Measurements from ENCODE around the gene CARD10.

The CARD10 gene

DNA sequence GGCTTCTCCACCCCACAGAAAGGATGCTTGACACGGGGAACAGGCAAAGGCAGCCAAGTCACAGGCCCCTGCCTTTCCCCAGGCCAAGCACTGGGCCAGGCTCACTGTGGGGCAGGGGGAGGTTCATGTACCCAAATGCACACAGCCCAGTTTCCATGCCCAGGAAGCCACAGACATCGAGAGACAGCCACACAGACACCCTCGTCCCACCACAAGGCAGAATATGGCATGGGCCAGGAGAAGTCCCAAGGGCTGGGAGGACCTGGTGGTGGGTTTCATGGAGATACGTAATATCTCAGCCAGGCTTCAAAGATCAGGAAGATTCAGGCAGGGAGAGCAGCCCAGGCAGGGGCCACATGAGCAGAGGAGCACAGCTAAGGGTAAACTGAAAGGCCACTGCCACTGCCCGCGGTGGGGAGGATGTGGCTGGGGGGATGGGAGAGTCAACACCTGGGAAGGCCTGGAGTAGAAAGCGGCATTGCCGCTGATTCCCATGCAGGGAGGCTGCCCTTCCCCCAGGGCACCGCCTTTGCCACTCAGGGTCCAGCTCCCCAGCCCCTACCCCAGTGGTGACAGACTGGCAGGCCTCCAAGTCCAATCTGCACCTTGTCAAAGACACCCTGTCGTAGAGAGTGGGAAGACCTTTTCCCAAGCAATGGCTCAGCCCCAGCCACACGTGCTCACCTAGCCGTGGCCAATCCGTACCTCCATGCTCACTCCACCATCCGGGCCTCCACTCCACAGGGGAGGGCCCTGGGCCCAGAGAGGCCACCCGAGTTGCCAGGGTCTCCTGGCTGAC is 30.7 kb downstream of the CARD10 start:
- TF ChIP-seq, protein P1, sequence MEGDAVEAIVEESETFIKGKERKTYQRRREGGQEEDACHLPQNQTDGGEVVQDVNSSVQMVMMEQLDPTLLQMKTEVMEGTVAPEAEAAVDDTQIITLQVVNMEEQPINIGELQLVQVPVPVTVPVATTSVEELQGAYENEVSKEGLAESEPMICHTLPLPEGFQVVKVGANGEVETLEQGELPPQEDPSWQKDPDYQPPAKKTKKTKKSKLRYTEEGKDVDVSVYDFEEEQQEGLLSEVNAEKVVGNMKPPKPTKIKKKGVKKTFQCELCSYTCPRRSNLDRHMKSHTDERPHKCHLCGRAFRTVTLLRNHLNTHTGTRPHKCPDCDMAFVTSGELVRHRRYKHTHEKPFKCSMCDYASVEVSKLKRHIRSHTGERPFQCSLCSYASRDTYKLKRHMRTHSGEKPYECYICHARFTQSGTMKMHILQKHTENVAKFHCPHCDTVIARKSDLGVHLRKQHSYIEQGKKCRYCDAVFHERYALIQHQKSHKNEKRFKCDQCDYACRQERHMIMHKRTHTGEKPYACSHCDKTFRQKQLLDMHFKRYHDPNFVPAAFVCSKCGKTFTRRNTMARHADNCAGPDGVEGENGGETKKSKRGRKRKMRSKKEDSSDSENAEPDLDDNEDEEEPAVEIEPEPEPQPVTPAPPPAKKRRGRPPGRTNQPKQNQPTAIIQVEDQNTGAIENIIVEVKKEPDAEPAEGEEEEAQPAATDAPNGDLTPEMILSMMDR (IDR thresholded peaks at IDR 0.05), result no peak
- no peak overlapping the region for H3K4me3 ChIP-seq
- H3K27ac ChIP-seq, result no peak overlapping the region
- no peak for DNase-seq (ENCODE audit: low spot score)

DNA sequence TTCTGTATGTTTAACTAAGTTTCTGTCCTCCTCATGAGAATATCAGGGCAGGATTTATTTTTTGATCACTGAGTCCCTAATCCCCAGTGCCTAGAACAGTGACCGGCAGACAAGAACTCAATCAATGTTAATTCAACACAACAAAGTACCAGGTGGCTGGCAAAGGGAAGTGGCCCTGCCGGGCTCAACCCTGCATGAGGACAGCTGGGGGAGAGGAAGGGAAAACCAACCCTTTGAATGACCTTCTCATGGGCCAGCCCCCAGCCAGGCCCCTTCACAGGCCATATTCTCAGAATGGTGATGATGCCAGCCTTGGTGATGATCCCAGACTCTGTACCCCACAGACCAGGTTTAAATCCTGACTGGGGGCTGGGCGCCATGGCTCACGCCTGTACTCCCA is 31.6 kb downstream of the CARD10 start:
- H3K4me3 ChIP-seq, result no peak overlapping the region
- no peak for DNase-seq (ENCODE audit: low spot score)
- TF ChIP-seq, protein P1 (IDR thresholded peaks at IDR 0.05), result no peak
- H3K27ac ChIP-seq, result no peak overlapping the region

DNA sequence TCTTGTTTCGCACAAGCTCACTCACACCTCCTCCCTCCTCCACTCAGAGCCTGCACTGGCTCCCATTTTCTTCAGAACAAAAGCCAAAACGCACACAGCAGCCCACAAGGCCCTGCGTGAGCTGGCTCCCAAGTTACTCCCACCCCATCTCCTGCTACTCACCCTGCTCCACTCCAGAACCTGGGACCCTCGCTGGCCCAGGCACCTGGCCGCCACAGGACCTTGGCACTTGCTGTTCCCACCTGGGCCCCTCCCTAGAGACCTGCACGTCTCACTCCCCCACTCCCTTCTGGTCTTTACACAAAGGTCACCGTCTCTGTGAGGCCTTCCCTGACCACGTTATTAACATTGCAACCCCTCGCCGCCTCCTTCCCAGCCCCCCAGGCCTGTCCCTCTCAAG is 32.1 kb downstream of the CARD10 start:
- TF ChIP-seq, protein P1 (IDR thresholded peaks at IDR 0.05), result no peak

DNA sequence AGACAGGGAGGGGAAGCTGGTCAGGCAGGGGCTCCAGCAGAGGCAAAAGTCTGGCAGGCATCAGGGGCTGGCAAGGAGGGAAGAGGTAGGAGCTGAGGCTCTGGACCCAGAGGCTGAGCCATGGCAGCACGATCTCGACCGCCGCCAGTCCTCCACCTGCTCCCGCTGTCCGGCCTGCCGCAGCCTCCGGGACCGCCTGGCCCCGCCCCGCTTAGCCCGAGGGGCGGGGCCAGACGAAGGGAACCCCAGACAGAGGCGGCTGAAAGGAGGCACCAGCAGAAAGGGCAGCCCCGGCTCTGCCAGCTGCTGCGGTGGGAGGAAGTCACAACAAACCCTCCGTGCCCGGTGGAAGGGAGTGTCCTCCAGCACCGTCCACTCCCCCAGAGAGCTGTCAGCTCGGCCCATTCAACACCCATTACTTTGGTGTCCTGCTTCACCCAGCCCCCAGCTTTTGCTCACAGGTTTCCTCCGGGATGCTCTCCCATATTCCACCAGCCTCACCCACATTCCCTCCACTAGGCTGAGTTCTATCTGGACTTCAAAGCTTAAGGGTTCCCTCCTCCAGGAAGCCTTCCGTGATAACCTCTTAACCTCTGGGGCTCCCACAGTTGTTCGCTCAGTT is 32.9 kb downstream of the CARD10 start, which contains the start of gene MFNG:
TSS of gene MFNG (minus strand) at position 161 of the 622 bp plus-strand sequence. CDS start 207 bp downstream, outside the sequence.
- Histone ChIP-seq H3K4me3 (peak within 1 kb of the TSS; percentile 64), H3K27ac (peak within 1 kb of the TSS in 1 of 2 donors; percentile 79)
- no peak for DNase-seq (ENCODE audit: low spot score)
- TF ChIP-seq, protein P1 (IDR thresholded peaks at IDR 0.05), result no peak

More for the DNA sequence above, 32.1 kb downstream of the CARD10 start:
- no peak for DNase-seq (ENCODE audit: low spot score)
- H3K27ac ChIP-seq, result no peak overlapping the region
- no peak overlapping the region for H3K4me3 ChIP-seq

DNA sequence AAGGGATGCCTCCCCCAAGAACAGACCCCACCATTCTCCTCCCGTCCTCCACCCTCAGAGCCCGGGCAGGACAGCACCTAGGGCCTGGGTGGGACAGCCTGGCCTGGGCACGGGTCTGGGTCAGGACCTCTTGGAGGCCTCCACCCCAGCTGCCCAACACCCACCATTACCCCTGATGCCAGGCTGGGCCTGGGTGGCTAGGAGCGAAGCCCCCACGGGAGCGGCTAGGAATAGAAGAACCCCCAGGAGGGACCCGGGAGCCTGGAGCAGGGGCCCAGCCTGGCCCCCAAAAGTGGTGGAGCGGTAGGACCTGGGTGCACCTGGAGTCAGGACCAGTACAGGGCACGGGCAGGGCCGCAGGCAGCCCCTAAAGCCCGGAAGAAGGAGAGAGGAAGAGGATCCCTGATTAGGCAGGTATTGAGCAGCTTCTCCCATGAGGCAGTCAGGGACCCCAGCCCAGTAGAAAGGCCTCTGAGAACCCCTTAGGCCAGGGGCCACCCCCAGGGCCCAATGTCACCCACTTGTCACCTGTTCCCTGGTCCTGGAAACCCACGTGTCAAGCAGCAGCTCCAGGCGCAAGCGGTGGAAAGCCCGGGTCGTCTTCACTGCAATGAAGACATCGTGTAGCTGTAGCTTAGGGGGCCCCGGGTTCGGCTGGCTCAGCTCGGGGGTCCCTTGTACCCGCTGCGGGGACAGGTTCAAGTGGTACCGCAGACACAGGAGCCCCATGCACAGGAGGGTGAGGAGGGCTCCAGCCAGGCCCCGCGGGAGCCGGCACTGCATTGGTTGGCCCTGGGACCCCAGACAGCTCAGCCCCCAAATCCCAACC is 33.6 kb downstream of the CARD10 start:
- TF ChIP-seq, protein P1 (IDR thresholded peaks at IDR 0.05), result no peak
- no peak for DNase-seq (ENCODE audit: low spot score)

DNA sequence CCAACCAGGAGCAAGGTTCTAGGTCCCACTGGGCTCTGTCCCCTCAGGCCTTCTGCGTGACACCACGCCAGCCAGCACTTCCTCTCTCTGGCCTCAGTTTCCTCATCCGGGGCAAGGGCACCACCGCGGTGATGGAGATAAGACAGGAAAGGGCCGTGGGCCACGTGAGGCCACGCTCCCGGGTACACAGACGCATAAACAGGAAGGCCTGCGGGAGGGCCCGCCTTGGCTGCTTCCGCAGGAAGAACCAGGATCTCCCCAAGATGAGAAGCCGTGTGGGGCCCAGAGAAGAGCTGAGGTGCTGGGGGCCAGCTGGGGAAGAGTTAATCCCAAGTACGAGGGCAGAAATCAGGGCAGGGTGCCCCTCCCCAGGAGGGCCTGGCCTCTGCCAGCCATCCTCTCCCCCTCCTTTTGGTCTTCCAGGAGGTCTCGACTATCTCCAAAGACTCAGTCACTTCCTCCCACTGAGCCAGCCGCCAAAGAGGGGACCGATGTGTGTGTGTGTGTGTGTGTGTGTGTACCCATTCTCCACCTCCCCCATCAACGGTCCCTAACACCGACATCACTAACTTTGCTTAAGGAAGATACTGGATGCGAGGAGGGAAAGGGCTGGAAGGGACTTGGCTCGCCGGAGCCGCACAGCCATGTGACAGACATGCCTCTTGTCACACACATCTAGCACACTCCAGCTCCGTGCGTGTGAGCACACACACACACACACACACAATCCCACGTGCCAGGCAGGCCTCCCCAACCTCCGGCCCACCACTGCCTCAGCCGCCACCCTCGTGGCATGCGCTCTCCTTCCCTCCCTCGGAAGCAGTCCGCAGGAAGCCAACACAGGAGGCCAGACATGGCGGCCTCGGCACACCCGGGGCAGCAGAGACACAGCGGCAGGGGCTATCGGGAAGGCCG is 34.5 kb downstream of the CARD10 start:
- Histone ChIP-seq H3K4me3 (peak overlapping the region; percentile 64), H3K27ac (peak overlapping the region in 1 of 2 donors; percentile 79)
- TF ChIP-seq, protein P1 (IDR thresholded peaks at IDR 0.05), result no peak
- DNase-seq (ENCODE audit: low spot score), result no peak

More for the DNA sequence above, 33.6 kb downstream of the CARD10 start:
- H3K27ac ChIP-seq, result peak overlapping the region in 1 of 2 donors; percentile 79
- H3K4me3 ChIP-seq, result peak overlapping the region; percentile 64

Data from coronary artery (tissue), 2 donors.